PC-9 (cell line): Measurements from ENCODE around the gene ANKRD6. TPM values are rescaled to one million over a fixed set of nuclear protein-coding genes. Genes with fewer than 3 reads are reported as not detected.

Experiments used
- BruUV-seq: library from RNA; stranded (reverse); fragments of 400-500 nt; replicated peaks from 2 replicates; lab custom pipeline; 2021; lab: Mats Ljungman, UMichigan
- CTCF ChIA-PET: fragments of 300-600 bp; sonication (Branson Sonifier 250); formaldehyde crosslinking; loops from one replicate; lab custom pipeline; 2022; ENCODE audit warnings: antibody characterized with exemption; lab: Charles Lee
- POLR2A ChIA-PET: fragments of 300-600 bp; sonication (Branson Sonifier 250); formaldehyde crosslinking; loops from one replicate; lab custom pipeline; 2022; ENCODE audit warnings: antibody characterized with exemption; ENCODE audit not compliant: unreplicated experiment; lab: Charles Lee
- DNase-seq, 2 experiments: peaks; one replicate each; pipeline versions ENCODE4 v3.0.0 to v3.0.0-alpha.2; 2015 to 2022; ENCODE audit warnings: mixed read lengths in 1 of 2
- H2AFZ ChIP-seq: fragments of 200-600 bp; sonication (generic); 2 replicates; pipeline ENCODE4 v1.8.1; 2017; ENCODE audit warnings: antibody characterized with exemption
- H3F3A ChIP-seq: fragments of 200-600 bp; sonication (generic); 2 replicates; pipeline ENCODE4 v1.8.1; 2017; ENCODE audit warnings: antibody characterized with exemption, mild to moderate bottlenecking, low read depth; ENCODE audit not compliant: insufficient read depth
- H3K27ac ChIP-seq: fragments of 200-600 bp; sonication (generic); 2 replicates; pipeline ENCODE4 v1.6.1; 2016; ENCODE audit warnings: mixed run types
- H3K27me3 ChIP-seq: fragments of 200-600 bp; sonication (generic); 2 replicates; pipeline ENCODE4 v1.6.1; 2016; ENCODE audit warnings: low read depth, mixed run types; ENCODE audit not compliant: insufficient read depth
- H3K36me3 ChIP-seq: fragments of 200-600 bp; sonication (generic); 2 replicates; pipeline ENCODE4 v1.6.1; 2016; ENCODE audit warnings: low read depth, mixed run types
- H3K4me1 ChIP-seq: fragments of 200-600 bp; sonication (generic); replicated peaks from 2 replicates; pipeline ENCODE4 v1.6.1; 2016; ENCODE audit warnings: mixed run types; ENCODE audit not compliant: insufficient read depth
- H3K4me2 ChIP-seq: fragments of 200-600 bp; sonication (generic); 2 replicates; pipeline ENCODE4 v1.6.1; 2017; ENCODE audit warnings: mixed run types
- H3K4me3 ChIP-seq: fragments of 200-600 bp; sonication (generic); 2 replicates; pipeline ENCODE4 v1.6.1; 2016; ENCODE audit warnings: mixed run types
- H3K79me2 ChIP-seq: fragments of 200-600 bp; sonication (generic); 2 replicates; pipeline ENCODE4 v1.6.1; 2017; ENCODE audit warnings: low read depth, mixed run types
- H3K9me2 ChIP-seq: fragments of 200-600 bp; sonication (generic); 2 replicates; pipeline ENCODE4 v1.8.1; 2017; ENCODE audit warnings: mild to moderate bottlenecking; ENCODE audit not compliant: insufficient read depth
- H3K9me3 ChIP-seq: fragments of 200-600 bp; sonication (generic); 2 replicates; pipeline ENCODE4 v1.8.1; 2016; ENCODE audit warnings: low read depth; ENCODE audit not compliant: insufficient read depth
- H4K20me1 ChIP-seq: fragments of 200-600 bp; sonication (generic); 2 replicates; pipeline ENCODE4 v1.8.1; 2017; ENCODE audit not compliant: insufficient read depth
- CTCF ChIP-seq: fragments of 200-600 bp; sonication (generic); conservative IDR thresholded peaks from 2 replicates; pipeline ENCODE4 v1.6.1; 2017; ENCODE audit warnings: mixed run types, antibody characterized with exemption, mild to moderate bottlenecking, moderate library complexity
- EZH2 ChIP-seq: fragments of 200-600 bp; sonication (generic); IDR thresholded peaks from 2 replicates; pipeline ENCODE4 v1.8.0; 2017; ENCODE audit warnings: antibody characterized with exemption, low read depth
- intact Hi-C: fragments of 100-400 bp; cut with micrococcal nuclease; formaldehyde crosslinking; loops from one replicate; pipeline ENCODE4 v1.10.0; 2022; ENCODE audit not compliant: unreplicated experiment
- total RNA-seq: library from RNA; stranded (reverse); gene quantifications from 2 replicates; pipeline ENCODE4 v1.2.3, GENCODE V29; 2021

ANKRD6 gene
- total RNA-seq, 1 experiment from 2014 or later: 1.8 TPM

- Histone ChIP-seq H3K4me1 (no peaks in the 10 kb centered on the region), H2AFZ (no peak overlapping the region), H3K9me3 (no peaks in the 10 kb centered on the region), H3K27me3 (no peaks in the 10 kb centered on the region), H3K27ac (no peak overlapping the region), H4K20me1 (no peaks in the 10 kb centered on the region), H3K36me3 (no peaks in the 10 kb centered on the region), H3K4me2 (no peak overlapping the region), H3K4me3 (no peak overlapping the region), H3K9me2 (no peaks in the 10 kb centered on the region), H3K79me2 (no peaks in the 10 kb centered on the region), H3F3A (no peaks in the 10 kb centered on the region)
- intact Hi-C loops: no loop called here
- no TSS peak for BruUV-seq
- CTCF ChIA-PET: no interaction called here
- no peak for TF ChIP-seq CTCF
- TF ChIP-seq EZH2: no peak
- POLR2A ChIA-PET: no interaction called here
- no peak for DNase-seq
Measured at GRCh38 chr6:89402776-89403175, 30.2 kb upstream of the ANKRD6 start.

GRCh38 chr6:89404512-89404911 lies 28.4 kb upstream of the ANKRD6 start:
- H3K79me2 ChIP-seq: no peaks in the 10 kb centered on the region
- POLR2A ChIA-PET: no interaction called here
- no peaks in the 10 kb centered on the region for H3K27me3 ChIP-seq
- no peak for TF ChIP-seq EZH2
- TF ChIP-seq CTCF: no peak
- no peaks in the 10 kb centered on the region for H3F3A ChIP-seq
- H3K4me2 ChIP-seq: no peak overlapping the region
- BruUV-seq: no TSS peak
- no peaks in the 10 kb centered on the region for H4K20me1 ChIP-seq
- H3K36me3 ChIP-seq: no peaks in the 10 kb centered on the region
- no peak overlapping the region for H3K27ac ChIP-seq
- no peak overlapping the region for H3K4me3 ChIP-seq
- H2AFZ ChIP-seq: no peak overlapping the region
- CTCF ChIA-PET: no interaction called here
- no peak for DNase-seq
- no peaks in the 10 kb centered on the region for H3K9me3 ChIP-seq
- H3K9me2 ChIP-seq: no peaks in the 10 kb centered on the region
- no peaks in the 10 kb centered on the region for H3K4me1 ChIP-seq
- intact Hi-C loops: no loop called here

- Histone ChIP-seq H3K36me3 (no peaks in the 10 kb centered on the region), H3K27ac (no peak overlapping the region), H2AFZ (no peak overlapping the region), H3F3A (no peaks in the 10 kb centered on the region), H4K20me1 (no peaks in the 10 kb centered on the region), H3K4me2 (no peak overlapping the region), H3K9me3 (no peaks in the 10 kb centered on the region), H3K27me3 (peaks cover 3% of the 10 kb centered on the region; the same call in 1 of the 2 replicates), H3K4me1 (no peaks in the 10 kb centered on the region), H3K9me2 (no peaks in the 10 kb centered on the region), H3K4me3 (no peak overlapping the region), H3K79me2 (no peaks in the 10 kb centered on the region)
- BruUV-seq: no TSS peak
- intact Hi-C loops: no loop called here
- POLR2A ChIA-PET: no interaction called here
- TF ChIP-seq CTCF: no peak
- TF ChIP-seq EZH2: no peak
- CTCF ChIA-PET: no interaction called here
- DNase-seq: no peak
Measured at GRCh38 chr6:89406141-89406540, 26.8 kb upstream of the ANKRD6 start.
